Muscle of arm (tissue), 14 donors: ENCODE results near the gene PDE3A. TPM values are rescaled to one million over a fixed set of nuclear protein-coding genes. Genes with fewer than 3 reads are reported as not detected.
"Not testable (repeated sequence)": the region's sequence is repeated elsewhere in the genome, so short reads cannot be mapped to it uniquely, and the experiment has no call there.

Experiments used
- DNase-seq: peaks from one replicate; pipeline ENCODE4 v3.0.0-alpha.2; 2013
- long read RNA-seq, 11 donors: transcript quantifications; one replicate each; lab custom pipeline, GENCODE V29; 2026
- polyA plus RNA-seq, 12 donors: library from polyadenylated mRNA; unstranded; fragments of 120-200 nt; gene quantifications; one replicate each; pipeline ENCODE4 v1.2.1, GENCODE V29; 2013; ENCODE audit not compliant: insufficient read length in 12 of 12

PDE3A gene
- 10 to 100 TPM in 7 of 12 donors, 1 to 10 TPM in 4, not detected in 1; 8.6 to 13.2 (median 11.0) TPM for polyA plus RNA-seq
- long read RNA-seq, donor 1, full-length matches to known transcripts = 3 of 16 reads
- long read RNA-seq, donor 1, partial matches to known transcripts = 13 of 16 reads
- long read RNA-seq, donor 1, other reads (novel, unspliced or antisense) = 0 of 16 reads
- long read RNA-seq, donor 2, full-length matches to known transcripts = 3 of 3 reads
- long read RNA-seq, donor 2, partial matches to known transcripts = 0 of 3 reads
- long read RNA-seq, donor 2, other reads (novel, unspliced or antisense) = 0 of 3 reads
- long read RNA-seq, donor 3, full-length matches to known transcripts = 2 of 2 reads
- long read RNA-seq, donor 3, partial matches to known transcripts = 0 of 2 reads
- long read RNA-seq, donor 3, other reads (novel, unspliced or antisense) = 0 of 2 reads
- long read RNA-seq, donor 4, full-length matches to known transcripts = 1 of 1 reads
- long read RNA-seq, donor 4, partial matches to known transcripts = 0 of 1 reads
- long read RNA-seq, donor 4, other reads (novel, unspliced or antisense) = 0 of 1 reads
- long read RNA-seq, donor 5 = 0 reads
- long read RNA-seq, donor 6, full-length matches to known transcripts = 1 of 1 reads
- long read RNA-seq, donor 6, partial matches to known transcripts = 0 of 1 reads
- long read RNA-seq, donor 6, other reads (novel, unspliced or antisense) = 0 of 1 reads
- long read RNA-seq, donor 7 = 0 reads
- long read RNA-seq, donor 8, full-length matches to known transcripts = 1 of 1 reads
- long read RNA-seq, donor 8, partial matches to known transcripts = 0 of 1 reads
- long read RNA-seq, donor 8, other reads (novel, unspliced or antisense) = 0 of 1 reads
- long read RNA-seq, donor 9, full-length matches to known transcripts = 1 of 1 reads
- long read RNA-seq, donor 9, partial matches to known transcripts = 0 of 1 reads
- long read RNA-seq, donor 9, other reads (novel, unspliced or antisense) = 0 of 1 reads
- long read RNA-seq, donor 10 = 0 reads
- long read RNA-seq, donor 11, full-length matches to known transcripts = 3 of 3 reads
- long read RNA-seq, donor 11, partial matches to known transcripts = 0 of 3 reads
- long read RNA-seq, donor 11, other reads (novel, unspliced or antisense) = 0 of 3 reads

- peak; percentile 86 for DNase-seq
Observed at GRCh38 chr12:20368114-20368650, at the start of gene PDE3A. TSS of gene PDE3A (plus strand) at chr12:20368537. CDS start at chr12:20369285, 748 bp downstream.

- no peak for DNase-seq
Observed at GRCh38 chr12:20319366-20319765, 49.0 kb upstream of the PDE3A start.

- no peak for DNase-seq
Observed at GRCh38 chr12:20320552-20320951, 47.8 kb upstream of the PDE3A start.

- not testable (repeated sequence) for DNase-seq
Observed at GRCh38 chr12:20330826-20331505, 37.4 kb upstream of the PDE3A start.

GRCh38 chr12:20339060-20339459, 29.3 kb upstream of the PDE3A start:
- DNase-seq = no peak

GRCh38 chr12:20342111-20342510, 26.2 kb upstream of the PDE3A start:
- DNase-seq = no peak

- no peak for DNase-seq
Observed at GRCh38 chr12:20345866-20346265, 22.5 kb upstream of the PDE3A start.

- DNase-seq = no peak
Observed at GRCh38 chr12:20350026-20350425, 18.3 kb upstream of the PDE3A start.

- peak; percentile 39 for DNase-seq
Observed at GRCh38 chr12:20350495-20350894, 17.8 kb upstream of the PDE3A start.

- peak; percentile 31 for DNase-seq
Observed at GRCh38 chr12:20351406-20351805, 16.9 kb upstream of the PDE3A start.

- no peak for DNase-seq
Observed at GRCh38 chr12:20356048-20356447, 12.3 kb upstream of the PDE3A start.

GRCh38 chr12:20360407-20360806, 7.9 kb upstream of the PDE3A start:
- no peak for DNase-seq

GRCh38 chr12:20361416-20361815, 6.9 kb upstream of the PDE3A start:
- no peak for DNase-seq

GRCh38 chr12:20364501-20364900, 3.8 kb upstream of the PDE3A start:
- DNase-seq = no peak

GRCh38 chr12:20366776-20367409, 1.4 kb upstream of the PDE3A start:
- DNase-seq = no peak

GRCh38 chr12:20367583-20368113, 689 bp upstream of the PDE3A start:
- DNase-seq = no peak

GRCh38 chr12:20368651-20369304, 441 bp downstream of the PDE3A start:
- DNase-seq = peak; percentile 72

- peak; percentile 78 for DNase-seq
Observed at GRCh38 chr12:20369305-20370013, 1.1 kb downstream of the PDE3A start.

- DNase-seq = peak; percentile 70
Observed at GRCh38 chr12:20370014-20370386, 1.7 kb downstream of the PDE3A start.
